IMR-90 (cell line): ENCODE results near the gene IGFBP3.

Experiments used
- POLR2A ChIP-seq: IDR thresholded peaks from 2 replicates; pipeline ENCODE4 v1.6.1; 2012; ENCODE audit warnings: mild to moderate bottlenecking, low read depth, low read length
- TF ChIP-seq, protein P1 (sequence below): fragments of 150-350 bp; IDR thresholded peaks from 2 replicates; pipeline ENCODE4 v1.6.1; 2017; ENCODE audit warnings: mild to moderate bottlenecking, antibody characterized with exemption, low read length, low read depth

DNA sequence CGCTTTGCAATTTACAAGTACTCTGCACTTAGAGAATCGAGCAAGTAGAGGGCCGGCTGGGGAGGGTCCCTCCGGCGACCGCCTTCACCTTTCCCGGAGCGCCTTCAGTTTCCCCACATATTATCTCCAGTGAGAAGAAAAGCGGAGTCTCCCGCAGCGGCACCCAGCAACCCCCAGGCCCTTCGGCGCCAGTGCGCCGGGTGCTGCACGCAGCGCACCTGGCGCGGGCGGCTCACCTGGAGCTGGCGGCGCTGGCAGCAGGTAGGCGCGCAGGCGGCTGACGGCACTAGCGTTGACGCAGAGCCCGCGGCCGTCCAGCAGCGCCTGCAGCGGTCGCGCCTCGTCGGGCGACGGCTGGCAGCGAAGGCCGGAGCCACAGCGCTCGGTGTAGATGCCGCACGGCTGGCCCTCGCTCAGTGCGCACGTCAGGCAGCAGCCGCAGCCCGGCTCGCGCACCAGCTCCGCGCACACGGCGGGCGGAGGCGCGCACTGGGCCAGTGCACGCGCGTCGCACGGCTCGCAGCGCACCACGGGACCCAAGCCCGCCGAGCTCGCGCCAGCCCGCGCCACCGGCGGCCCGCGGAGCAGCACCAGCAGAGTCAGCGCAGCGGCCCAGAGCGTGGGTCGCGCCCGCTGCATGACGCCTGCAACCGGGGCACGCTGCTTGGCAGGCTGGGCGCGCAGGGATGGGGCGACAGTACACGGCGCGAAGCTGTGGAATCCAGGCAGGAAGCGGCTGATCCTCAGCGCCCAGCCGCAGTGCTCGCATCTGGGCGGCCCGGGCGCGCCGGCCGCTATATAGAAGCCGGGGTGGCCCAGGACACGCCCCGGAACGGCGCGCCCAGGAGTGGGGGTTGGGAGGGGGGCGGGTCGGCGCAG, at the start of gene IGFBP3:
- TF ChIP-seq, protein P1, sequence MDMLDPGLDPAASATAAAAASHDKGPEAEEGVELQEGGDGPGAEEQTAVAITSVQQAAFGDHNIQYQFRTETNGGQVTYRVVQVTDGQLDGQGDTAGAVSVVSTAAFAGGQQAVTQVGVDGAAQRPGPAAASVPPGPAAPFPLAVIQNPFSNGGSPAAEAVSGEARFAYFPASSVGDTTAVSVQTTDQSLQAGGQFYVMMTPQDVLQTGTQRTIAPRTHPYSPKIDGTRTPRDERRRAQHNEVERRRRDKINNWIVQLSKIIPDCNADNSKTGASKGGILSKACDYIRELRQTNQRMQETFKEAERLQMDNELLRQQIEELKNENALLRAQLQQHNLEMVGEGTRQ = peak; percentile 53; the same call in 1 of the 2 replicates
- TF ChIP-seq POLR2A = peak; percentile 84
